Chondrocyte (in vitro differentiated cells): ENCODE data around the gene UBA52. TPM values are rescaled to one million over a fixed set of nuclear protein-coding genes. Genes with fewer than 3 reads are reported as not detected.

Experiments used
- DNase-seq: peaks from one replicate; pipeline ENCODE4 v3.0.0; 2021; ENCODE audit warnings: mixed read lengths, low spot score
- H3K27ac Mint-ChIP-seq: one replicate; pipeline ENCODE4 v1.8.0; 2021; ENCODE audit warnings: mild to moderate bottlenecking, moderate library complexity, mixed read lengths; ENCODE audit not compliant: unreplicated experiment
- H3K27me3 Mint-ChIP-seq: 2 replicates; pipeline ENCODE4 v1.8.0; 2021; ENCODE audit warnings: low read depth, mixed read lengths
- H3K36me3 Mint-ChIP-seq: 2 replicates; pipeline ENCODE4 v1.8.0; 2021; ENCODE audit warnings: low read depth, mixed read lengths
- H3K4me1 Mint-ChIP-seq: 2 replicates; pipeline ENCODE4 v1.8.0; 2021; ENCODE audit warnings: low read depth, mild to moderate bottlenecking, mixed read lengths
- H3K4me3 Mint-ChIP-seq: one replicate; pipeline ENCODE4 v1.8.0; 2021; ENCODE audit warnings: mild to moderate bottlenecking, moderate library complexity, mixed read lengths; ENCODE audit not compliant: unreplicated experiment
- H3K9me3 Mint-ChIP-seq: 2 replicates; pipeline ENCODE4 v1.8.0; 2021; ENCODE audit warnings: low read depth, mixed read lengths
- total RNA-seq: library from RNA; stranded (reverse); gene quantifications from 3 replicates; pipeline ENCODE4 v1.2.1, GENCODE V29; 2021
- TF ChIP-seq, protein P1 (sequence below): fragments of 200-600 bp; sonication (generic); IDR thresholded peaks from 2 replicates; pipeline ENCODE4 v1.5.0; 2021; ENCODE audit warnings: antibody characterized with exemption, mild to moderate bottlenecking, moderate library complexity

UBA52 gene
- total RNA-seq, 1 donor from 2014 or later: 749 TPM

DNA sequence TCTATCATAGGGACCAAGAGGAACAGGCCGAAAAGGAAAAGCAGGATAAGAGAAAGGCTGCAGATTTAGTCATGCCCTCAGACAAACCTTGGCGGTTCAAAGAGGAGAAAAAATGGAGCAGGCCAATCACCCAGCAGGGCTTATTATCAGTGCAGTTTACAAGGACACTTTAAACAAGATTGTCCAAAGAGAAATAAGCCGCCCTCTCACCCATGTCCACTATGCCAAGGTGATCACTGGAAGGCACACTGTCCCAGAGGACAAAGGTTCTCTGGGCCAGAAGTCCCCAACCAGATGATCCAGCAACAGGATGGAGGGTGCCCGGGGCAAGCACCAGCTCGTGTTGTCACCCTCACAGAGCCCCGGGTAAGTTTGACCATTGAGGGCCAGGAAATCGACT is 8.7 kb downstream of the UBA52 start:
- no peak overlapping the region for H3K4me3 Mint-ChIP-seq
- H3K27ac Mint-ChIP-seq: no peak overlapping the region
- no peaks in the 10 kb centered on the region for H3K27me3 Mint-ChIP-seq
- H3K9me3 Mint-ChIP-seq: no peaks in the 10 kb centered on the region
- DNase-seq: no peak
- peaks cover 13% of the 10 kb centered on the region for H3K36me3 Mint-ChIP-seq
- TF ChIP-seq, protein P1, sequence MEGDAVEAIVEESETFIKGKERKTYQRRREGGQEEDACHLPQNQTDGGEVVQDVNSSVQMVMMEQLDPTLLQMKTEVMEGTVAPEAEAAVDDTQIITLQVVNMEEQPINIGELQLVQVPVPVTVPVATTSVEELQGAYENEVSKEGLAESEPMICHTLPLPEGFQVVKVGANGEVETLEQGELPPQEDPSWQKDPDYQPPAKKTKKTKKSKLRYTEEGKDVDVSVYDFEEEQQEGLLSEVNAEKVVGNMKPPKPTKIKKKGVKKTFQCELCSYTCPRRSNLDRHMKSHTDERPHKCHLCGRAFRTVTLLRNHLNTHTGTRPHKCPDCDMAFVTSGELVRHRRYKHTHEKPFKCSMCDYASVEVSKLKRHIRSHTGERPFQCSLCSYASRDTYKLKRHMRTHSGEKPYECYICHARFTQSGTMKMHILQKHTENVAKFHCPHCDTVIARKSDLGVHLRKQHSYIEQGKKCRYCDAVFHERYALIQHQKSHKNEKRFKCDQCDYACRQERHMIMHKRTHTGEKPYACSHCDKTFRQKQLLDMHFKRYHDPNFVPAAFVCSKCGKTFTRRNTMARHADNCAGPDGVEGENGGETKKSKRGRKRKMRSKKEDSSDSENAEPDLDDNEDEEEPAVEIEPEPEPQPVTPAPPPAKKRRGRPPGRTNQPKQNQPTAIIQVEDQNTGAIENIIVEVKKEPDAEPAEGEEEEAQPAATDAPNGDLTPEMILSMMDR: no peak
- no peaks in the 10 kb centered on the region for H3K4me1 Mint-ChIP-seq

- Mint-ChIP-seq H3K4me3 (no peak overlapping the region), H3K9me3 (no peaks in the 10 kb centered on the region), H3K4me1 (peaks cover 16% of the 10 kb centered on the region), H3K27me3 (no peaks in the 10 kb centered on the region), H3K27ac (no peak overlapping the region), H3K36me3 (no peaks in the 10 kb centered on the region)
- DNase-seq: no peak
- TF ChIP-seq, protein P1: no peak
Observed at GRCh38 chr19:18586306-18586705, 14.6 kb downstream of the UBA52 start.

- no peak for DNase-seq
- no peak overlapping the region for H3K4me3 Mint-ChIP-seq
- H3K36me3 Mint-ChIP-seq: no peaks in the 10 kb centered on the region
- no peak overlapping the region for H3K27ac Mint-ChIP-seq
- no peaks in the 10 kb centered on the region for H3K27me3 Mint-ChIP-seq
- no peaks in the 10 kb centered on the region for H3K9me3 Mint-ChIP-seq
- TF ChIP-seq, protein P1: no peak
- peaks cover 16% of the 10 kb centered on the region for H3K4me1 Mint-ChIP-seq
Observed at GRCh38 chr19:18587561-18587960, 15.9 kb downstream of the UBA52 start.

DNA sequence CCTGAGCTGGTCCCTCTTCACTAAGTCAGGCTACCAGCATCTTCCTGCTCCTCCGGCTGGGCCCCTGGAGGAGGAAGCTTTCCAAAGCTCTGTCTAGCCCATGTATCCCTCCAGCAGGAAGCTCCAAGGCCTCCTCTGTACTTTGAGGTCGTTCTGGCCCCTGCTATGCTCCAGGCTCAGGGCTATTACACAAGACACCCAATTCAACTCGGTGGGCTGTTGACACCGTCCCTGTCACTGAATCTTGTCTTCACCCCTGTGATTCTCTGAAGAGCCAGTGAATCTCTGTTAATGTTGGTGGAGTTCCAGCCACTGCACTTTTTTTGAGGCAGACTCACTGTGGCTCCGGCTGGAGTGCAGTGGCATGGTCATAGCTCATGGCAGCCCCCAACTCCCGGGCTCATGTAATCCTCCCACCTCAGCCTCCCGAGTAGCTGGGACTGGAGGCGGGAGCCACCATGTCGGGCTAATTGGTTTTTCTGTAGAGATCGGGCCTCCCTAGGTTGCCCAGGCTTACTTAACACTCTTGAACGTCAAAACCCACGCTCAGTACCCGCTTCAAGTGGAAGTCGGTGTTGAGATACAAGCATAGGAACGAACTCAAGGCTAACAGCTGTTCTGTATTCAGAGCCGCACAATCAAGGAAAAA is 16.4 kb downstream of the UBA52 start:
- DNase-seq: no peak
- H3K27ac Mint-ChIP-seq: peak overlapping the region; percentile 8
- H3K9me3 Mint-ChIP-seq: no peaks in the 10 kb centered on the region

DNA sequence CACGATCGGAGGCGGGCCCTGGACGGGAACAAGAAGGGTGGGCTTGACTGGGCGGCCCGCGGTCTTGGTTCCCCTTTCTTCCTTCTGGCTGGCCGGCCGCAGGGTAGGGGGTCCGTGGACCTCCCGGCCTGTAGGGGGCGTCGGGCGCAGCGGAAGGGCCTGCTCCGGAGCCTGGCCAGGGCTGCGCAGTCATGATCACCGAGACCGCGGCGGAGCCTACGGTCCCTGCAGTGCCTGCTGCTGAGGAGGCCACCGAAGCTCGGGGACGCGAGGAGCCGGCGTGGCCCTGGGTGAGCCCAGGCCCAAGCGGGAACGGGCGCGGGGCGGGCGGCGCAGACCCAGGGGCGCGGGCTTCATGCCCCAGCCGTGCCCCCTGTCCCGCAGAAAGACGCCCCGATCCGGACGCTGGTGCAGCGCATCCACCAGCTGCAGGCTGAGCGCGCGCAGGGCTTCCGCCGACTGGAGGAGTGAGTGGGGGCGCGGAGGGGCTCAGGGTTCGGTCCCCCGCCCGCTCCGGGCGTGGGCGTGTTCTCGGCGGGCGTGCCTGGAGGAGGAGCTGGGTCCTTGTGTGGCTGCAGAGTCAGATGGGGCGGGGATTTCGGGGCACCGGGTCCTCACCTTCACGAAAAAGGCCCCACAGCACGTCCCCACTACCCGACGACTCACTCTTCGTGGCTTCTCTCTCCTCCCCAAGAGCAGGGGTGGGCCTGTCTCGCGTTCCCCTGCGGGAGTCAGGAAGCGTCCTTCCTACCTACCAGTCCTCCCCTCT is 17.1 kb downstream of the UBA52 start, which contains the start of gene REX1BD:
REX1BD (plus strand) TSS at position 188 of the 769 bp plus-strand sequence; CDS start at position 192, 4 bp downstream.
- no peaks in the 10 kb centered on the region for H3K9me3 Mint-ChIP-seq
- DNase-seq: no peak
- peak within 1 kb of the TSS; percentile 80 for H3K4me3 Mint-ChIP-seq
- H3K27me3 Mint-ChIP-seq: no peaks in the 10 kb centered on the region
- H3K4me1 Mint-ChIP-seq: peaks cover 16% of the 10 kb centered on the region
- TF ChIP-seq, protein P1: peak; percentile 97
- no peaks in the 10 kb centered on the region for H3K36me3 Mint-ChIP-seq
- peak within 1 kb of the TSS; percentile 77 for H3K27ac Mint-ChIP-seq

More for the DNA sequence above, 16.4 kb downstream of the UBA52 start:
- no peaks in the 10 kb centered on the region for H3K27me3 Mint-ChIP-seq
- H3K4me1 Mint-ChIP-seq: peaks cover 16% of the 10 kb centered on the region
- peak overlapping the region; percentile 80 for H3K4me3 Mint-ChIP-seq
- TF ChIP-seq, protein P1: no peak
- H3K36me3 Mint-ChIP-seq: no peaks in the 10 kb centered on the region
